HepG2 (cell line): ENCODE data around the gene RNASE7. TPM values are rescaled to one million over a fixed set of nuclear protein-coding genes. Genes with fewer than 3 reads are reported as not detected.

Experiments
- ARNTL ChIP-seq: sonication (generic); formaldehyde crosslinking; IDR thresholded peaks from 2 replicates; pipeline ENCODE4 v1.4.0; 2020; ENCODE audit warnings: mild to moderate bottlenecking, missing genetic modification reagents
- BRD4 ChIP-seq: sonication (generic); formaldehyde crosslinking; IDR thresholded peaks from 2 replicates; pipeline ENCODE4 v1.4.0; 2020; ENCODE audit warnings: missing genetic modification reagents
- FIP1L1 ChIP-seq: fragments of 200-400 bp; formaldehyde crosslinking; IDR thresholded peaks from 2 replicates; pipeline ENCODE4 v1.6.1; 2018; ENCODE audit warnings: low read depth, mild to moderate bottlenecking, low read length, moderate library complexity, borderline replicate concordance; ENCODE audit not compliant: insufficient read depth
- KLF11 ChIP-seq: IDR thresholded peaks from 2 replicates; pipeline ENCODE4 v1.6.1; 2016; ENCODE audit warnings: missing compliant biosample characterization
- MEIS1 ChIP-seq: sonication (generic); formaldehyde crosslinking; IDR thresholded peaks from 2 replicates; pipeline ENCODE4 v1.9.0; 2021; ENCODE audit warnings: mild to moderate bottlenecking, missing genetic modification reagents, moderate library complexity, borderline replicate concordance
- NCOR1 ChIP-seq: fragments of 200-600 bp; sonication (generic); IDR thresholded peaks from 2 replicates; pipeline ENCODE4 v1.7.0; 2017; ENCODE audit warnings: antibody characterized with exemption, low read length, borderline replicate concordance
- NFRKB ChIP-seq: fragments of 450-650 bp; IDR thresholded peaks from 2 replicates; pipeline ENCODE4 v1.6.1; 2017
- SKI ChIP-seq: fragments of 450-650 bp; IDR thresholded peaks from one replicate; pipeline ENCODE4 v1.6.1; 2018; ENCODE audit warnings: mild to moderate bottlenecking; ENCODE audit not compliant: partially characterized antibody
- SOX6 ChIP-seq, 2 experiments: fragments of 450-650 bp in 1 of 2; sonication (generic) in 1 of 2; formaldehyde crosslinking in 1 of 2; IDR thresholded peaks; 2 replicates each; pipeline versions ENCODE4 v1.4.0 to v1.6.1; 2017 to 2020; ENCODE audit warnings: antibody characterized with exemption in 1 of 2, mild to moderate bottlenecking in 1 of 2, missing genetic modification reagents in 1 of 2
- XBP1 ChIP-seq: sonication (generic); formaldehyde crosslinking; IDR thresholded peaks from 2 replicates; pipeline ENCODE4 v1.5.0; 2020; ENCODE audit warnings: missing genetic modification reagents
- ZBTB25 ChIP-seq: IDR thresholded peaks from 2 replicates; pipeline ENCODE4 v1.6.1; 2018; ENCODE audit warnings: missing genetic modification reagents
- ZBTB33 ChIP-seq: sonication (generic); formaldehyde crosslinking; IDR thresholded peaks from 2 replicates; pipeline ENCODE4 v1.4.0; 2020; ENCODE audit warnings: missing genetic modification reagents
- ZNF20 ChIP-seq: sonication (generic); formaldehyde crosslinking; IDR thresholded peaks from 2 replicates; pipeline ENCODE4 v1.4.0; 2020; ENCODE audit warnings: mild to moderate bottlenecking, moderate library complexity, missing genetic modification reagents
- ZNF296 ChIP-seq: sonication (generic); formaldehyde crosslinking; conservative IDR thresholded peaks from 2 replicates; pipeline ENCODE4 v1.5.0; 2020; ENCODE audit warnings: mild to moderate bottlenecking, missing genetic modification reagents
- ZNF564 ChIP-seq: sonication (generic); formaldehyde crosslinking; IDR thresholded peaks from 2 replicates; pipeline ENCODE4 v1.8.1; 2023; ENCODE audit warnings: mild to moderate bottlenecking, missing genetic modification reagents
- polyA plus RNA-seq, 8 experiments: library from polyadenylated mRNA; depleted of rRNA in 3 of 8; stranded (reverse) in 7 of 8; unstranded in 1 of 8; fragments of >200 nt; fragmentation: Illumina TruSeq in 4 of 8; extraction: Trizol in 4 of 8; gene quantifications; 2 replicates each; pipeline versions ENCODE4 v1.2.1 to v1.2.3, GENCODE V29; 2011 to 2016; ENCODE audit warnings: low read depth in 4 of 8, missing spikeins in 1 of 8, mixed read lengths in 1 of 8; ENCODE audit not compliant: insufficient read depth in 1 of 8
- total RNA-seq, 5 experiments: library from RNA; depleted of rRNA; stranded (reverse); fragments of >200 nt; fragmentation: Illumina TruSeq; extraction: Trizol; gene quantifications; 2 replicates each; pipeline ENCODE4 v1.2.3, GENCODE V29; 2016; ENCODE audit warnings: low read depth in 1 of 5
- TF ChIP-seq, protein P1 (sequence below), 2 experiments: sonication (generic) in 1 of 2; formaldehyde crosslinking in 1 of 2; IDR thresholded peaks; 2 replicates each; pipeline versions ENCODE4 v1.4.0 to v1.6.1; 2016 to 2020; ENCODE audit warnings: borderline replicate concordance in 1 of 2, low read depth in 1 of 2, mild to moderate bottlenecking in 1 of 2, missing genetic modification reagents in 1 of 2
- TF ChIP-seq, protein P2 (sequence below), 2 experiments: IDR thresholded peaks; 2 replicates each; pipeline ENCODE4 v1.6.1; 2011 to 2012; ENCODE audit warnings: low read length in 2 of 2, borderline replicate concordance in 1 of 2, low read depth in 1 of 2, mild to moderate bottlenecking in 1 of 2, moderate library complexity in 1 of 2

RNASE7 gene
- total and polyA plus RNA-seq, 2 of the 13 experiments (the other 11 are each of a cell fraction or from before 2014, with no cell fraction given): 0.04 TPM; not detected in 1

DNA sequence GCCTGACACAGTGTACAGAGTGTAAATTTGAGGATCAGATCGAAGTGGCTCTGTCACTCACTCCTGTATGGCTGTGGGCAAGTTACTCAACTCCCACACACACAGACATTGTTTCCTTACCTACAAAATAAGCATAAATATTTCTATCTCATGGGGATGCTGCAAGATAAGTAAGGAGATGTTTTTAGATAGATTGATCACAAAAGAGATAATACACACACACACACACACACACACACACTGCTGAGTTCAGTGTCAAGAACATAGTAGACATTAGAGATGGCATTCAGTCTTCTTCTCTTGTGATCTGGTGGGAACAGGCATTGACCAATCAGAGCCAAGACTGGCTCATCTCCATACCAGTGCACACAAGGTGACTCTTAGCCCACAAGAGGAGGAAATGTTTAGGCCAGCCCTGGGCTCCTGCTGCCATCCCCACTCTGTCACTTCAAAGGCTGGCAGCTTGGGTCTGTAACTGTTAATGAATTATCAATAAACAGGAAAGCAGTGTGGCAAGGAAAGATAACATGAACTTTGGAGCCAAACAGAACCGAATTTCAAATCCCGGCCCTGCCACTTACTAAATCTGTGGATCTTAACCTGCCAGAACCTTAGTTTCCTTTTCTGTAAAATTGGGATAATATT lies 12.1 kb downstream of the RNASE7 start (continued):
- TF ChIP-seq SOX6 (IDR thresholded peaks at IDR 0.05) (no peak), SOX6 (CRISPR knock-in tag; IDR thresholded peaks at IDR 0.05) (peak; percentile 94), ARNTL (peak; percentile 80; the same call in 1 of the 2 replicates), KLF11 (CRISPR knock-in tag) (no peak; the same call in 1 of the 2 replicates), BRD4 (CRISPR knock-in tag) (peak; percentile 91), ZBTB33 (CRISPR knock-in tag) (0 out of 2 replicates have a peak, but pooled peaks have one; percentile 45), MEIS1 (CRISPR knock-in tag) (peak; percentile 93), ZNF296 (CRISPR knock-in tag) (no peak), ZNF20 (CRISPR knock-in tag) (no peak), ZBTB25 (CRISPR knock-in tag) (peak; percentile 88), SKI (peak; percentile 77), NFRKB (no peak), NCOR1 (peak; percentile 96), FIP1L1 (no peak), ZNF564 (CRISPR knock-in tag) (no peak; the same call in 1 of the 2 replicates), XBP1 (CRISPR knock-in tag) (no peak)
- TF ChIP-seq, protein P1, sequence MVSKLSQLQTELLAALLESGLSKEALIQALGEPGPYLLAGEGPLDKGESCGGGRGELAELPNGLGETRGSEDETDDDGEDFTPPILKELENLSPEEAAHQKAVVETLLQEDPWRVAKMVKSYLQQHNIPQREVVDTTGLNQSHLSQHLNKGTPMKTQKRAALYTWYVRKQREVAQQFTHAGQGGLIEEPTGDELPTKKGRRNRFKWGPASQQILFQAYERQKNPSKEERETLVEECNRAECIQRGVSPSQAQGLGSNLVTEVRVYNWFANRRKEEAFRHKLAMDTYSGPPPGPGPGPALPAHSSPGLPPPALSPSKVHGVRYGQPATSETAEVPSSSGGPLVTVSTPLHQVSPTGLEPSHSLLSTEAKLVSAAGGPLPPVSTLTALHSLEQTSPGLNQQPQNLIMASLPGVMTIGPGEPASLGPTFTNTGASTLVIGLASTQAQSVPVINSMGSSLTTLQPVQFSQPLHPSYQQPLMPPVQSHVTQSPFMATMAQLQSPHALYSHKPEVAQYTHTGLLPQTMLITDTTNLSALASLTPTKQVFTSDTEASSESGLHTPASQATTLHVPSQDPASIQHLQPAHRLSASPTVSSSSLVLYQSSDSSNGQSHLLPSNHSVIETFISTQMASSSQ (IDR thresholded peaks at IDR 0.05; ENCODE audit: low read depth): peak; percentile 94
- TF ChIP-seq, protein P1 (CRISPR knock-in tag; IDR thresholded peaks at IDR 0.05; ENCODE audit: borderline replicate concordance): peak; percentile 97
- TF ChIP-seq, protein P2, sequence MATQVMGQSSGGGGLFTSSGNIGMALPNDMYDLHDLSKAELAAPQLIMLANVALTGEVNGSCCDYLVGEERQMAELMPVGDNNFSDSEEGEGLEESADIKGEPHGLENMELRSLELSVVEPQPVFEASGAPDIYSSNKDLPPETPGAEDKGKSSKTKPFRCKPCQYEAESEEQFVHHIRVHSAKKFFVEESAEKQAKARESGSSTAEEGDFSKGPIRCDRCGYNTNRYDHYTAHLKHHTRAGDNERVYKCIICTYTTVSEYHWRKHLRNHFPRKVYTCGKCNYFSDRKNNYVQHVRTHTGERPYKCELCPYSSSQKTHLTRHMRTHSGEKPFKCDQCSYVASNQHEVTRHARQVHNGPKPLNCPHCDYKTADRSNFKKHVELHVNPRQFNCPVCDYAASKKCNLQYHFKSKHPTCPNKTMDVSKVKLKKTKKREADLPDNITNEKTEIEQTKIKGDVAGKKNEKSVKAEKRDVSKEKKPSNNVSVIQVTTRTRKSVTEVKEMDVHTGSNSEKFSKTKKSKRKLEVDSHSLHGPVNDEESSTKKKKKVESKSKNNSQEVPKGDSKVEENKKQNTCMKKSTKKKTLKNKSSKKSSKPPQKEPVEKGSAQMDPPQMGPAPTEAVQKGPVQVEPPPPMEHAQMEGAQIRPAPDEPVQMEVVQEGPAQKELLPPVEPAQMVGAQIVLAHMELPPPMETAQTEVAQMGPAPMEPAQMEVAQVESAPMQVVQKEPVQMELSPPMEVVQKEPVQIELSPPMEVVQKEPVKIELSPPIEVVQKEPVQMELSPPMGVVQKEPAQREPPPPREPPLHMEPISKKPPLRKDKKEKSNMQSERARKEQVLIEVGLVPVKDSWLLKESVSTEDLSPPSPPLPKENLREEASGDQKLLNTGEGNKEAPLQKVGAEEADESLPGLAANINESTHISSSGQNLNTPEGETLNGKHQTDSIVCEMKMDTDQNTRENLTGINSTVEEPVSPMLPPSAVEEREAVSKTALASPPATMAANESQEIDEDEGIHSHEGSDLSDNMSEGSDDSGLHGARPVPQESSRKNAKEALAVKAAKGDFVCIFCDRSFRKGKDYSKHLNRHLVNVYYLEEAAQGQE (IDR thresholded peaks at IDR 0.05; ENCODE audit: borderline replicate concordance in 1 of 2, low read depth in 1 of 2, low read length in 2 of 2): peak in 1 of 2 experiments; percentile 76; a peak in 1 of 4 replicates
